Osteocyte (in vitro differentiated cells): ENCODE results near the gene FBXL16. TPM values are rescaled to one million over a fixed set of nuclear protein-coding genes. Genes with fewer than 3 reads are reported as not detected.

Experiments
- DNase-seq: peaks from one replicate; pipeline ENCODE4 v3.0.0; 2021; ENCODE audit warnings: mixed read lengths; ENCODE audit not compliant: unreplicated experiment; ENCODE audit errors: extremely low spot score
- H3K27ac Mint-ChIP-seq: one replicate; pipeline ENCODE4 v1.8.0; 2021; ENCODE audit warnings: mild to moderate bottlenecking, mixed read lengths; ENCODE audit not compliant: unreplicated experiment
- H3K27me3 Mint-ChIP-seq: one replicate; pipeline ENCODE4 v1.8.0; 2021; ENCODE audit warnings: mixed read lengths; ENCODE audit not compliant: unreplicated experiment
- H3K36me3 Mint-ChIP-seq: one replicate; pipeline ENCODE4 v1.8.0; 2021; ENCODE audit warnings: mixed read lengths; ENCODE audit not compliant: unreplicated experiment
- H3K4me1 Mint-ChIP-seq: one replicate; pipeline ENCODE4 v1.8.0; 2021; ENCODE audit warnings: mixed read lengths; ENCODE audit not compliant: unreplicated experiment
- H3K4me3 Mint-ChIP-seq: one replicate; pipeline ENCODE4 v1.8.0; 2021; ENCODE audit warnings: mild to moderate bottlenecking, moderate library complexity, mixed read lengths; ENCODE audit not compliant: unreplicated experiment
- H3K9me3 Mint-ChIP-seq: one replicate; pipeline ENCODE4 v1.8.0; 2021; ENCODE audit warnings: mixed read lengths; ENCODE audit not compliant: unreplicated experiment
- total RNA-seq: library from RNA; stranded (reverse); gene quantifications from 2 replicates; pipeline ENCODE4 v1.2.1, GENCODE V29; 2021
- TF ChIP-seq, protein P1 (sequence below): fragments of 200-600 bp; sonication (generic); IDR thresholded peaks from 2 replicates; pipeline ENCODE4 v1.5.0; 2021; ENCODE audit warnings: antibody characterized with exemption, mild to moderate bottlenecking, moderate library complexity

The FBXL16 gene
- total RNA-seq, 1 donor from 2014 or later, result 0.32 TPM

DNA sequence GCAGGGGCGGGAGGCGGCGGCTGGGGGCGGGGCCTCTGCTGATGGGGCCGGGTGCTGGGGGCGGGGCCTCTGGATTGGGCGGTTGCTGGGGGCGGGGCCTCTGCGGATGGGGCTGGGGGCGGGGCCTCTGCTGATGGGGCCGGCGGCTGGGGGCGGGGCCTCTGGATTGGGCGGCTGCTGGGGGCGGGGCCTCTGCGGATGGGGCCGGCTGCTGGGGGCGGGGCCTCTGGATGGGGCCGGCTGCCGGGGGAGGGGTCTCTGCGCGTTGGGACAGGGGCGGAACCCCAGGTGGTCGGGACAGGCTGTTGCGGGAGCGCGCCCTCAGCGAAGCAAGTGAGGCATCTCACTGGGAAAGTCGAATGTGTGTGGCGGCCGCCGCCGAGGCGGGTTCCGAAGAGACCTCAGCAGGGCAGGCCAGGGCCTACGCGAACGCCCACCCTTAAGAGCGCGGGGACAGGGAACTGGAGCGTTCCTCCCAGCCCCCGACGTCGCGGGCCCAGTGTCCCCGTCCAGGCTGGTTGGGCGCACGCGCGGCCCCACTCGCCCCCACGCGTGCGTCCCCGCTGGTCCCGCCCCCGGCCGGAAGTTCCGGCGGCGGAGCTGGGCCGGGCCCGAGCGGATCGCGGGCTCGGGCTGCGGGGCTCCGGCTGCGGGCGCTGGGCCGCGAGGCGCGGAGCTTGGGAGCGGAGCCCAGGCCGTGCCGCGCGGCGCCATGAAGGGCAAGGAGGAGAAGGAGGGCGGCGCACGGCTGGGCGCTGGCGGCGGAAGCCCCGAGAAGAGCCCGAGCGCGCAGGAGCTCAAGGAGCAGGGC lies 25.6 kb downstream of the FBXL16 start, which contains the start of gene STUB1:
Gene STUB1 (plus strand): TSS at position 597 of the 811 bp plus-strand sequence. CDS start 116 bp downstream, at position 713.
- Mint-ChIP-seq H3K27me3 (no peaks in the 10 kb centered on the region), H3K9me3 (no peaks in the 10 kb centered on the region), H3K4me1 (peaks cover 24% of the 10 kb centered on the region), H3K36me3 (peaks cover 11% of the 10 kb centered on the region), H3K27ac (peak within 1 kb of the TSS; percentile 88), H3K4me3 (peak within 1 kb of the TSS; percentile 81)
- TF ChIP-seq, protein P1, sequence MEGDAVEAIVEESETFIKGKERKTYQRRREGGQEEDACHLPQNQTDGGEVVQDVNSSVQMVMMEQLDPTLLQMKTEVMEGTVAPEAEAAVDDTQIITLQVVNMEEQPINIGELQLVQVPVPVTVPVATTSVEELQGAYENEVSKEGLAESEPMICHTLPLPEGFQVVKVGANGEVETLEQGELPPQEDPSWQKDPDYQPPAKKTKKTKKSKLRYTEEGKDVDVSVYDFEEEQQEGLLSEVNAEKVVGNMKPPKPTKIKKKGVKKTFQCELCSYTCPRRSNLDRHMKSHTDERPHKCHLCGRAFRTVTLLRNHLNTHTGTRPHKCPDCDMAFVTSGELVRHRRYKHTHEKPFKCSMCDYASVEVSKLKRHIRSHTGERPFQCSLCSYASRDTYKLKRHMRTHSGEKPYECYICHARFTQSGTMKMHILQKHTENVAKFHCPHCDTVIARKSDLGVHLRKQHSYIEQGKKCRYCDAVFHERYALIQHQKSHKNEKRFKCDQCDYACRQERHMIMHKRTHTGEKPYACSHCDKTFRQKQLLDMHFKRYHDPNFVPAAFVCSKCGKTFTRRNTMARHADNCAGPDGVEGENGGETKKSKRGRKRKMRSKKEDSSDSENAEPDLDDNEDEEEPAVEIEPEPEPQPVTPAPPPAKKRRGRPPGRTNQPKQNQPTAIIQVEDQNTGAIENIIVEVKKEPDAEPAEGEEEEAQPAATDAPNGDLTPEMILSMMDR, result no peak
- DNase-seq, result peak; percentile 97

DNA sequence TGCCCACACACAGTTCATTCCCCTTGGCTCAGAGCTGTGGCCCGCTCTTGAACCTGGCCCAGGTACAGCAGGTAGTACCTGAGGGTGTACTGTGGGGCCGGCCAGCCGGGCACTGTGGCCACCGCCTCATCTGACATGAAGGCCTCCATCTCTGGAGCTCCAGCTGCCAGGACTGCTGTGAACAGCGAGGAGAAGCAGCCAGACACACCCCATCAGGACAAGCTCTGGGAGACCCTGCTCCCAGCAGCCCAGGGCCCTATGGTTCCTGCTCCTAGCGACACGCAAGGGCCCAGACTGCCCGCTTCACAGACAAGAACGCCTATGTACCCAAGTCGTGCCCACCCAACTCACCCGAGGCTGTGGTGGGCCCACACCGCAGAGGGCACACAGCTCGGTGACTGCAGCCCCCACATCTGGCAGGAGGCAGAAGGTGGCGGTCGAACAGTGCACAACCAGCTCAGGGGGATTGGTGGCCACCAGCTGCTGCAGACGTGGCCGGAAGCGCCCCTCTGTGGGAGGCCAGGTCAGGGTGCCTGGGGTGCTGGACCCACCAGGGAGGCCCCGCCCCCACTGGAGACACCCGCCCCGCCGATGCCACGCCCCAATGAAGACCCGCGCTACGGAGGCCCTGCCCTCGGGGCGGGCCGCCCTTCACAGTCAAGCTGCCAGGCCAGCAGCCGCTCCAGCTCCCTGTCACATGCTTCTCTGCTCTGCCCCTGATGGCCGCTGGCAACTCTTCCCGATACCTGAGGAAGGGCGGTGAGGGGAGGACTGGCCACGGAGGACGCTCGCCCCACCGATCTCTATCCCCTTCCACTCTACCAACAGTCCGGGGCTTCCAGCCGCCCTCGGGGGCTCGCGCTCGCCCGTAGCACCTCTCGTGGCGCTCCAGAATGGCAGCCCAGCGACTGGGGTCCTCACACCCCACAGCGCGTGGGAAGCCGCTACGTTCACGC lies 26.5 kb downstream of the FBXL16 start:
- Mint-ChIP-seq H3K4me3 (peak overlapping the region; percentile 77), H3K9me3 (no peaks in the 10 kb centered on the region), H3K27ac (peak overlapping the region; percentile 88), H3K27me3 (no peaks in the 10 kb centered on the region), H3K36me3 (peaks cover 11% of the 10 kb centered on the region), H3K4me1 (peaks cover 28% of the 10 kb centered on the region)
- TF ChIP-seq, protein P1, result no peak
- DNase-seq, result no peak

DNA sequence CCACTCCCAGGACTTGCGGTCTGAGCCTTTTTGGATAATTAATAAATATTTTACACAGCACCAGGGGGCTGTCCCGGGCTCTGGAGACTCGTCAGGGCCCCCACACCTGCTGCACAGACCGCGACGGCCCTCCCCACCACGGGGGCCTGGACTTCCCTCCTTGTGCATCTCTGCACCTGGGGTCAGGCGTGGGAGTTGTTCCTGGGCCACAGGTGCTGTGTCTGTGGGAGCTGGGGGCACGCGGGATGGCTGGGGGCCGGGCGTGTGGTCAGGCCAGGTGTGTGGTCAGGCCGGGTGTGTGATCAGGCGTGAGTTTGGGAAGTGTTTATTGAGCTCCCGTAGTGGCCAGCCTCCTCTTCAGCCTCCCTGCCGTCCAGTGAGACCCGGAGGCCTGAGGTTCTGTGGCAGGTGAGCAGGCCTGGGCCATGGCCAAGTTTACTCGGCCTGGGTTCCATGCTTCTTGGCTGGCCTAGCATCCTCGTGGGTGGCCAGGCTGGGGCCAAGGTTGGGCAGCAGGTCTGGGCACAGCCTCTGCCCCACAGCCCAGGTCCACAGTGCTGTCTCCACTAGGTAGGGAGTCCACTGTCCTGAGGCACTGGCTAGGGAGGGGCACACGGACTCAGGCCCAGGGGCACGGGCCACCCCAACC lies 27.3 kb downstream of the FBXL16 start:
- Mint-ChIP-seq H3K36me3 (peaks cover 11% of the 10 kb centered on the region), H3K27ac (no peak overlapping the region), H3K9me3 (no peaks in the 10 kb centered on the region), H3K4me1 (peaks cover 26% of the 10 kb centered on the region), H3K4me3 (no peak overlapping the region), H3K27me3 (no peaks in the 10 kb centered on the region)
- TF ChIP-seq, protein P1, result no peak
- no peak for DNase-seq

DNA sequence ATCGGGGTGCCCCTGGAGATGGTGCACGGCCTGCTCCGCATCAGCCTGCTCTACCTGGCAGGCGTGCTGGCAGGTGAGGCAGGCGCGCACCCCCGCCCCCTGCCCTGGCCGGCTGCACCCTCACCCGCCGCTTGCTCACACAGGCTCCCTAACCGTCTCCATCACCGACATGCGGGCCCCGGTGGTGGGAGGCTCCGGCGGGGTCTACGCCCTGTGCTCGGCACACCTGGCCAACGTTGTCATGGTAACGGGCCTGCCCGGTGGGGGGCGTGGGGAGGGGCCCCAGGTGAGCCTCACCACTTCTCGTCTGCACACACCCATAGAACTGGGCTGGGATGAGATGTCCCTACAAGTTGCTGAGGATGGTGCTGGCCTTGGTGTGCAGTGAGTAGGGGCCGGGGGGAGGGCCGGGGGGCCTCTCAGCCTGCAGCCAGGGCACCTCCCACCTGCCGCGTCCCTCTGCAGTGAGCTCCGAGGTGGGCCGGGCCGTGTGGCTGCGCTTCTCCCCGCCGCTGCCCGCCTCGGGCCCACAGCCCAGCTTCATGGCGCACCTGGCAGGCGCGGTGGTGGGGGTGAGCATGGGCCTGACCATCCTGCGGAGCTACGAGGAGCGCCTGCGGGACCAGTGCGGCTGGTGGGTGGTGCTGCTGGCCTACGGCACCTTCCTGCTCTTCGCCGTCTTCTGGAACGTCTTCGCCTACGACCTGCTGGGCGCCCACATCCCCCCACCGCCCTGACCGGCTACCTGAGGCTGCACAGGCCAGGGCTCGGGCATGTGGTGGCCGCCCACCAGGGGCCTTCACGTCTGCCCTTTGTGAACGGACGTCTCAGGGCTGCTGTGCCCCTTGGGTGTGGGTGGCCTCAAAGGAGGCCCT lies 28.0 kb downstream of the FBXL16 start:
- Mint-ChIP-seq H3K4me3 (no peak overlapping the region), H3K9me3 (no peaks in the 10 kb centered on the region), H3K27me3 (no peaks in the 10 kb centered on the region), H3K4me1 (peaks cover 23% of the 10 kb centered on the region), H3K27ac (no peak overlapping the region), H3K36me3 (peaks cover 12% of the 10 kb centered on the region)
- TF ChIP-seq, protein P1, result no peak
- DNase-seq, result no peak
